SK-N-SH treated with all-trans-retinoic acid at 6 μM for 48 hours (cell line): Measurements from ENCODE around the gene SGTA.

Experiments used
- CREB5 ChIP-seq: fragments of 250-450 bp; sonication (Bioruptor Pico); IDR thresholded peaks from 2 replicates; pipeline ENCODE4 v1.5.1; 2020; ENCODE audit warnings: low read depth, mild to moderate bottlenecking, moderate library complexity
- CSDC2 ChIP-seq: fragments of 250-450 bp; sonication (Bioruptor Pico); IDR thresholded peaks from 2 replicates; pipeline ENCODE4 v1.5.0; 2020; ENCODE audit warnings: mild to moderate bottlenecking, moderate library complexity
- PATZ1 ChIP-seq: fragments of 250-450 bp; sonication (Bioruptor Pico); IDR thresholded peaks from 2 replicates; pipeline ENCODE4 v1.8.0; 2020; ENCODE audit warnings: mild to moderate bottlenecking, moderate library complexity, borderline replicate concordance
- POU6F1 ChIP-seq: fragments of 250-450 bp; sonication (Bioruptor Pico); IDR thresholded peaks from 2 replicates; pipeline ENCODE4 v1.8.0; 2021; ENCODE audit warnings: low read depth, mild to moderate bottlenecking, moderate library complexity, borderline replicate concordance
- RARB ChIP-seq: fragments of 250-450 bp; sonication (Bioruptor Pico); IDR thresholded peaks from 2 replicates; pipeline ENCODE4 v1.8.0; 2021; ENCODE audit warnings: mild to moderate bottlenecking, moderate library complexity
- TOX ChIP-seq: fragments of 250-450 bp; sonication (Bioruptor Pico); IDR thresholded peaks from 2 replicates; pipeline ENCODE4 v1.8.0; 2021; ENCODE audit warnings: mild to moderate bottlenecking, moderate library complexity, borderline replicate concordance
- ZFP3 ChIP-seq: fragments of 250-450 bp; sonication (Bioruptor Pico); IDR thresholded peaks from 2 replicates; pipeline ENCODE4 v1.5.0; 2020; ENCODE audit warnings: mild to moderate bottlenecking, moderate library complexity
- ZFP30 ChIP-seq: fragments of 450-650 bp; formaldehyde crosslinking; IDR thresholded peaks from 2 replicates; pipeline ENCODE4 v1.5.0; 2022; ENCODE audit warnings: mild to moderate bottlenecking, moderate library complexity
- ZNF565 ChIP-seq: fragments of 450-650 bp; formaldehyde crosslinking; conservative IDR thresholded peaks from 2 replicates; pipeline ENCODE4 v1.5.0; 2020; ENCODE audit warnings: low read depth, mild to moderate bottlenecking, moderate library complexity

- TF ChIP-seq RARB, result no peak
- no peak for TF ChIP-seq ZNF565 (CRISPR knock-in tag)
- TF ChIP-seq PATZ1, result no peak
- TF ChIP-seq TOX (CRISPR knock-in tag), result no peak
- TF ChIP-seq CSDC2 (CRISPR knock-in tag), result no peak
- TF ChIP-seq CREB5, result no peak
- TF ChIP-seq ZFP30, result no peak
- TF ChIP-seq ZFP3 (CRISPR knock-in tag), result no peak
- no peak for TF ChIP-seq POU6F1
Measured at GRCh38 chr19:2716275-2716650, 66.8 kb downstream of the SGTA start.
